ENCODE measurements around the gene SLC6A2.
"Not testable (repeated sequence)": the region's sequence is repeated elsewhere in the genome, so short reads cannot be mapped to it uniquely, and the experiment has no call there.

Gene SLC6A2

GRCh38 chr16:55725055-55725777, 69.4 kb downstream of the SLC6A2 start:
- DNase-seq = no peak

DNA sequence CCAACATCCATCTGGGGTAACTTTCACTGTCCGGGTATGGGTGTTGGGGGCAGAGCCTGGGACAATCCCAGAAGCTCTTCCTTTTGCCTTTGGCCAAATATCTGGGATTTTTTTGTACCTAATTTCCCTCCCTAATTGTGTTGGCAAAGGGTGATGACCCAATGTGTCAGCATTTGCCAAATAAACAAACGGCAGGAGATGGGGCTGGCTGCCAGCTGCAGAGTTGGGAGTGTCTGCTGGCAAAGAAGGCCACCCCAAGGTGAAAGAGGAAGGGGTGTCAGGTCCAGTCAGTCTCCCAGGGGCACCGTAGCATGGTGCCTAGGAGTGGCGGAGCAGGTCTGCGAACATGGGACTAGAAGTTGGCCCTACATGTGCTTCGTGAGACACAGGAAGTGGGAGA, 73.0 kb downstream of the SLC6A2 start:
- no peak for DNase-seq

DNA sequence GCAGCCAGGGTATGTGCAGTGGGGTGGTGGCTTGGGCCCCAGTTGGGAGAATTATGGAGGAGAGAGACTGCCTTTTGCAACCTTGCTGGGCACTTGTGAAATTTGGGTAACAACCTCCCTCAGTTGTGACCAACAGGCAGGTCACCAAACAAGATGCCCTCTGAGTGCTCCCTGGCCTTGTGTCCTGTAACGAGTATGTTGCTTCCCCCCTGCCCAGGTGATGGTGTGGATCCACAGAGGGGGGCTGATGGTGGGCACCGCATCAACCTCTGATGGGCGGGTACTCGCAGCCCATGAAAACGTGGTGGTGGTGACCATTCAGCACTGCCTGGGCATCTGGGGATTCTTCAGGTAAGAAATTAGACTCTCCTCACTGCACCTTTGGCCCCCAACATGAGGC, 74.3 kb downstream of the SLC6A2 start:
- DNase-seq = no peak

GRCh38 chr16:55732496-55732895, 76.7 kb downstream of the SLC6A2 start:
- DNase-seq = no peak

- no peak for DNase-seq
These were observed 78.9 kb downstream of the SLC6A2 start for GRCh38 chr16:55734665-55735064.

- DNase-seq = no peak
These were observed 79.5 kb downstream of the SLC6A2 start for GRCh38 chr16:55735120-55735781.

- no peak for DNase-seq
These were observed 80.9 kb downstream of the SLC6A2 start for GRCh38 chr16:55736671-55737070.

- DNase-seq = no peak
These were observed 81.5 kb downstream of the SLC6A2 start for GRCh38 chr16:55737318-55737717.

- DNase-seq = no peak
These were observed 82.2 kb downstream of the SLC6A2 start for GRCh38 chr16:55737966-55738365.

DNA sequence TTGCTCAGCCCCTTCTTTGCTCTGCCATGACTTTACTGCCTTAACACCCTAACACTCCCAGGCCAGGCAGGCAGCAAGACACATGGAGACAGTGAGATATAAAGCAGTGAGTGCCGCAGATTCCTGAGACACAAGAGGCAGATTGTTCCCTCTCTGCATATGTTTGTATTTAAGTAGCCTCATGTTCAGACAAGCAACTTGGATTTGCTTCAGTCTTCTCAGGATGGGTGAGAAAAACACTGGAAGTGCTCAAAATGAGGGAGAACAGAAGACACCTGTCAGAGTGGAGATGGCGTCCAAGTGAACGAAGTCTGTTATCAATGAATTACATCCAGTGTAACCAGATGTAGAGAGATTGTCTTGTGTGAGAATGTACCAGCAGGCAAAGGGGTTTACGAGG, 90.3 kb downstream of the SLC6A2 start:
- no peak for DNase-seq

- no peak for DNase-seq
These were observed 92.0 kb downstream of the SLC6A2 start for GRCh38 chr16:55747785-55748184.

GRCh38 chr16:55752465-55753144, 96.8 kb downstream of the SLC6A2 start:
- DNase-seq = not testable (repeated sequence)

GRCh38 chr16:55753145-55753631, 97.4 kb downstream of the SLC6A2 start:
- DNase-seq = not testable (repeated sequence)

All from NCI-H1694 (cell line).